GM08714 (cell line): Measurements from ENCODE around the gene TAB2.

Experiments
- H3K4me3 ChIP-seq: fragments of 200-500 bp; sonication (Bioruptor generic); 2 replicates; pipeline ENCODE4 v1.5.1; 2014; ENCODE audit warnings: mild to moderate bottlenecking, low read length, inconsistent platforms
- ZNF274 ChIP-seq: IDR thresholded peaks from 2 replicates; pipeline ENCODE4 v1.6.1; 2012; ENCODE audit warnings: mild to moderate bottlenecking, low read depth, low read length

Gene TAB2

GRCh38 chr6:149357726-149358538 lies 40.4 kb downstream of the TAB2 start:
- TF ChIP-seq ZNF274 = no peak
- no peak overlapping the region for H3K4me3 ChIP-seq

GRCh38 chr6:149359440-149359839 lies 41.9 kb downstream of the TAB2 start:
- no peak overlapping the region for H3K4me3 ChIP-seq
- TF ChIP-seq ZNF274 = no peak

- TF ChIP-seq ZNF274 = no peak
- H3K4me3 ChIP-seq = no peak overlapping the region
Observed at GRCh38 chr6:149360536-149360935, 43.0 kb downstream of the TAB2 start.

GRCh38 chr6:149362289-149362688 lies 44.8 kb downstream of the TAB2 start:
- no peak for TF ChIP-seq ZNF274
- H3K4me3 ChIP-seq = no peak overlapping the region

- no peak for TF ChIP-seq ZNF274
- no peak overlapping the region for H3K4me3 ChIP-seq
Observed at GRCh38 chr6:149363154-149363553, 45.6 kb downstream of the TAB2 start.

DNA sequence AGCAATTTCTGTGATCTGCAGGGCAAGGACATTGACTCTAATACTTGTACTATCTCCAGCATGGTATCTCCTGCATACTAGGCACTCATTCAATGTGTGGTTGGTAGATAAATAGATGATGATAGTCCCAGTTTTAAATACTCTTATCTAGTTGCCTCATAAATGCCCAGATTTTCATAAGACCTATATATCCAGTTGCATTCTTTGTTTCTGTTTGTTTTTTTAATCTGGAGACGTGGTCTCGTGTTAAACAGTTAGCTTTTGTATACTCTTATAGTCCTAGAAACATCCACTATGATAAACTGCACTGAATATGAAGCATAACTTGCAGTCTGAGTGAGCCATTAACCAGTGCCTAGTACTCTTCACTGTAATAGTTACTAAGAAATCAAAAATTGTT lies 47.0 kb downstream of the TAB2 start:
- no peak for TF ChIP-seq ZNF274
- no peak overlapping the region for H3K4me3 ChIP-seq

DNA sequence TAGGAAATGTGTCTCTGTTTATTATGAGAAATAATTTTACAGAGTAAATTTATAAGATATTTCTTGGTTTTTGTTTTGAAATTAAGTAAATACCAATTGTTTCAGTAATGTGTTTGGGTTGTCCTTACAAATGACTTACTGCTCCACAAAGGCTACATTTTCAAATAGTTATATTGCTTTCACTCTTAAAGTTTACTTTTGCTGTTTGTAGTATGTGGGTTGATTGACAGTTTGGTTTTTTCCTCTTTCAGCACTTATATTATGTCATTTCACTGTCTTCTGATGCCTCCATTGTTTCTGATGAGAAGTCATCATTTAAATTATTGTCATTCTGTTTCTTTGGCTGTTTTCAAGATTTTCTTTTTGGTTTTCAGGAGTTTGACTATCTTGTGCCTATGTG lies 47.7 kb downstream of the TAB2 start:
- no peak overlapping the region for H3K4me3 ChIP-seq
- no peak for TF ChIP-seq ZNF274

DNA sequence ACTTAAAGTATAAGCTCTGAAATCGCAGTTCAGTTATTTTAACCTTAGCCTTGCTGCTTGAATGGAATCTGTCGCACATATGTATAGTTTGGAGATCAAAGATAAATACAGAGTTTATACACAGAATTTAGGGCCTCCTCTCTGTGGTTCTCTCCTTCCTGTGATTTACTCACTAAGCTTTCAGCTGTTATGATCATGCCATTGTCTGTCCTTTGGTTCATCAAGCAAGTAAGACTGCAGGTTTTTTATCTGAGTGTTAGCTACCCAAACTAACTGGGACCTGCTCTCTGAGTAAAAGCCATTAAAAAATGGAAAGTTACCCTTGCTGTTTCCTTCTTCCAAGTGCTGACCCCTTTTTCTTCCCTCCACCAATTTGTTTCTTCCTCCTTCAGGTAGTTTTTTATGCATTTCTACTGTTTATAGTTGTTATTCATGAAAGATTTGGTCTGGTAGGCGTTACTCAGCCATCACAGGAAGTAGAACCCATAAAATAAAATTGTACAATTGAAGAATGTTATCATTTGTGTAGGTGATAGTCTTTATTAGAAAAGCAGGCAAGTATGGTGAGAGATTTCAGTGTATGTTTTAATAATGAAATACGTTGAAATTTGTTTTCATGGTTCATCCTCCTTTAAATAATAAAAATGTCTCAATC lies 48.9 kb downstream of the TAB2 start:
- TF ChIP-seq ZNF274 = no peak
- H3K4me3 ChIP-seq = no peak overlapping the region

DNA sequence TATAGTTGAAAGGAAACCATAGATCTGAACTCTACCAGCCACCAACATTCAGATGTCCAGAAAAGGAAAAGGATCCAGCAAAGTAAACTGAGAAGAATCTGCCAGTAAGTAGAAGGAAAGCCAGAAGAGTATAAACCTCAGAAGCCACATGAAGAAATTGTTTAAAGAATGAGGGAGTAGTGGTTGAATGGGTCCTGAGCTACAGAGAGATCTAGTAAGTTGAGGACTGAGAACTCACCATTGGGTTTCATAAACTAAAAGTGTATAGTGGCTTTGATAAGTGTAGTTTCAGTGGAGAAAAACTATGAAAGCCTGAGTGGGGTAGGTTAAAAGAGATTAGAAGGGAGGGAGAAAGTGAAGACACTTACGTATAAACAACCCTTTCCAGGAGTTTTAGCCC lies 50.6 kb downstream of the TAB2 start:
- no peak overlapping the region for H3K4me3 ChIP-seq
- TF ChIP-seq ZNF274 = no peak

DNA sequence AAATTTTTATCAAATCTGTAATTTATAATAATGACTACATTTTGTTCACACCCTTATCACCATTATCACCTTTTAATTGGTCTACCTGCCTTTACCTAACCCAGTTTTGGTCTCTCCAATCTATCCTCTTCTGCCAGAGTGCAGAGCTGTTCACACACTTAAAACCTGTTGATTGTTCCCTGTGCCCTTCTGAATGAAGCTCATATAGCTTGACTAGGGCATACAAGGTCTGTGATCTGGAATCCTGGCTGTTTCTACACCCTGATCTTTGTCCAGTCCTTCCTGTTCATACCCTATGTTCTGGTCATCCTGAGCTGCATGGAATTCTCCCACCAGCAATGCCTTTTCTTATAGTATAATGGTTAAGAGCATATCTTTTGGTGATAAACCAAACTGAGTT lies 53.6 kb downstream of the TAB2 start:
- no peak overlapping the region for H3K4me3 ChIP-seq
- TF ChIP-seq ZNF274 = no peak

GRCh38 chr6:149372062-149372461 lies 54.5 kb downstream of the TAB2 start:
- TF ChIP-seq ZNF274 = no peak
- no peak overlapping the region for H3K4me3 ChIP-seq

GRCh38 chr6:149373511-149373910 lies 56.0 kb downstream of the TAB2 start:
- TF ChIP-seq ZNF274 = no peak
- no peak overlapping the region for H3K4me3 ChIP-seq

- H3K4me3 ChIP-seq = no peak overlapping the region
- no peak for TF ChIP-seq ZNF274
Observed at GRCh38 chr6:149379977-149380376, 62.5 kb downstream of the TAB2 start.

DNA sequence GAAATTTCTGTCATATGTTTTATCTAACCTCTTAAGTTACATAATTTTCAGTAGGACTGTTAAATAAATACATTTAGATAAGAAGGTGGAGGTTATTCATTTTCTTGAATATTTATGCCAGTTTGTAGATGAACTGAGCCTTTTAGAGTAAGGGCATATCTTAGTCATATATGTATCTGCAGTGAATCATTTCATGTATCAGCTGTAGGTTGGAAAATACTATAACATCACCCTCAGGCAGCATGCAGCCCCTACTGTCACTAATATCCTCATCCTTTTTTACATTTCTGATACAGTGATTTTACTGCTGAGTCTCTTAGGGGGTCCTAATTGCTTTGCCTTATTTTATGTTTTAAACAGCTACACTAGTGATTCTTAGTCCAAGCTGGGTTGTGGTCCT lies 63.0 kb downstream of the TAB2 start:
- TF ChIP-seq ZNF274 = no peak
- no peak overlapping the region for H3K4me3 ChIP-seq

GRCh38 chr6:149383371-149383770 lies 65.9 kb downstream of the TAB2 start:
- TF ChIP-seq ZNF274 = no peak
- H3K4me3 ChIP-seq = no peak overlapping the region
